Measurements from ENCODE around the gene PGR.

DNA sequence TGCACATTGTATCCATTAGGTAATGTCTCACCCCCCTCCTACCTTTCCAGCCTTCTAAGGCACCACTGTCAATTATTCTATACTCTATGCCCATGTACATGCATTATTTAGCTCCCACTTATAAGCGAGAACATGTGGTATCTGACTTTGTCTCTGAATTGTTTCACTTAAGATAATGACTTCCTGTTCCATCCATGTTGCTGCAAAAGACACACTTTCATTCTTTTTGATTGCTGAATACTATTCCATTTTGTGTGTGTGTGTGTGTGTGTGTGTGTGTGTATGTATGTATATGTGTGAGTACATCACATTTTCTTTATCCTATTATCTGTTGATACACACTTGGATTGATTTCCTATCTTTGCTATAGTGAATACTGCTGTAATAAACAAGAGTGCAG, 84.2 kb downstream of the PGR start:
- TF ChIP-seq CTCF (IDR thresholded peaks at IDR 0.05; ENCODE audit: insufficient read depth, low read length, poor library complexity, severe bottlenecking) (no peak), EZH2phosphoT487 (conservative IDR thresholded peaks at IDR 0.05; ENCODE audit: low read length) (no peak)

Data from SU-DHL-6 (cell line).